Stimulated activated CD4-positive, alpha-beta T cell treated with anti-CD3 and anti-CD28 coated beads, Interleukin-4, amount 100 ng/mL, for 48 hours (primary cell): ENCODE measurements around the gene MFNG.
A peak's percentile ranks its signal among the peaks of the same experiment; 100 is the strongest.

ENCODE experiments used
- DNase-seq, 2 donors: peaks; one replicate each; pipeline ENCODE4 v3.0.0-alpha.2; 2020; ENCODE audit warnings: low read depth in 2 of 2

Gene MFNG

GRCh38 chr22:37493979-37494378 lies 7.8 kb upstream of the MFNG start:
- no peak for DNase-seq

- peak; percentile 32 to 40 for DNase-seq
Measured at GRCh38 chr22:37492428-37493344, 6.5 kb upstream of the MFNG start.

- no peak for DNase-seq
Measured at GRCh38 chr22:37491559-37492427, 5.6 kb upstream of the MFNG start.

GRCh38 chr22:37491106-37491505 lies 4.9 kb upstream of the MFNG start:
- DNase-seq, result no peak

- no peak for DNase-seq
Measured at GRCh38 chr22:37489983-37490382, 3.8 kb upstream of the MFNG start.

GRCh38 chr22:37488337-37489135 lies 2.4 kb upstream of the MFNG start:
- DNase-seq, result no peak

- no peak for DNase-seq
Measured at GRCh38 chr22:37487571-37487970, 1.4 kb upstream of the MFNG start.

- no peak for DNase-seq
Measured at GRCh38 chr22:37487129-37487528, 945 bp upstream of the MFNG start.

- no peak for DNase-seq
Measured at GRCh38 chr22:37485395-37486223, 575 bp downstream of the MFNG start.

GRCh38 chr22:37484480-37485394 lies 1.4 kb downstream of the MFNG start:
- peak; percentile 70 to 76 for DNase-seq

- no peak for DNase-seq
Measured at GRCh38 chr22:37483050-37483449, 3.1 kb downstream of the MFNG start.

GRCh38 chr22:37482244-37482643 lies 3.9 kb downstream of the MFNG start:
- DNase-seq, result no peak

GRCh38 chr22:37481347-37481907 lies 4.8 kb downstream of the MFNG start:
- no peak for DNase-seq

- DNase-seq, result no peak
Measured at GRCh38 chr22:37480387-37481346, 5.5 kb downstream of the MFNG start.

- DNase-seq, result no peak
Measured at GRCh38 chr22:37479196-37479595, 7.0 kb downstream of the MFNG start.

GRCh38 chr22:37476389-37477329 lies 9.5 kb downstream of the MFNG start:
- DNase-seq, result no peak

- DNase-seq, result no peak
Measured at GRCh38 chr22:37474447-37475090, 11.6 kb downstream of the MFNG start.
